ENCODE data around the gene LRRC7.

GRCh38 chr1:69987881-69988280 lies 420.2 kb downstream of the LRRC7 start:
- TF ChIP-seq CTCF (IDR thresholded peaks at IDR 0.05) (no peak), POLR2A (IDR thresholded peaks at IDR 0.05) (no peak)
